Caco-2 (cell line): ENCODE results near the gene CD200R1L. TPM values are rescaled to one million over a fixed set of nuclear protein-coding genes. Genes with fewer than 3 reads are reported as not detected.

ENCODE experiments used
- BruUV-seq: library from RNA; stranded (reverse); fragments of 400-500 nt; replicated peaks from 2 replicates; lab custom pipeline; 2021; lab: Mats Ljungman, UMichigan
- CTCF ChIA-PET: fragments of 300-600 bp; sonication (Branson Sonifier 250); formaldehyde crosslinking; loops from one replicate; lab custom pipeline; 2022; ENCODE audit warnings: antibody characterized with exemption; lab: Charles Lee
- POLR2A ChIA-PET: fragments of 300-600 bp; sonication (Branson Sonifier 250); formaldehyde crosslinking; loops from one replicate; lab custom pipeline; 2022; ENCODE audit warnings: antibody characterized with exemption; lab: Charles Lee
- DNase-seq, 2 experiments: peaks; one replicate each; pipeline versions ENCODE4 v3.0.0 to v3.0.0-alpha.2; 2020 to 2022
- H3K27me3 ChIP-seq: replicated peaks from 2 replicates; pipeline ENCODE4 v1.6.0; 2011; ENCODE audit warnings: low read length; ENCODE audit not compliant: control insufficient read depth, insufficient read depth
- H3K36me3 ChIP-seq: 2 replicates; pipeline ENCODE4 v1.5.1; 2011; ENCODE audit warnings: low read length; ENCODE audit not compliant: control insufficient read depth, insufficient read depth
- H3K4me1 ChIP-seq: fragments of 250-450 bp; sonication (Bioruptor Pico); 2 replicates; pipeline ENCODE4 v1.5.1; 2020; ENCODE audit warnings: mild to moderate bottlenecking
- H3K4me3 ChIP-seq: 2 replicates; pipeline ENCODE4 v1.5.1; 2011; ENCODE audit warnings: low read depth, mild to moderate bottlenecking, control low read depth, low read length
- H3K9me3 ChIP-seq: fragments of 250-450 bp; sonication (Bioruptor Pico); 2 replicates; pipeline ENCODE4 v1.5.1; 2020; ENCODE audit warnings: mild to moderate bottlenecking, moderate library complexity
- H3K27ac Mint-ChIP-seq: one replicate; pipeline ENCODE4 v1.8.0; 2022; ENCODE audit warnings: mixed read lengths; ENCODE audit not compliant: unreplicated experiment
- H3K27me3 Mint-ChIP-seq: one replicate; pipeline ENCODE4 v1.8.0; 2022; ENCODE audit warnings: mixed read lengths; ENCODE audit not compliant: insufficient read depth, unreplicated experiment
- H3K36me3 Mint-ChIP-seq: one replicate; pipeline ENCODE4 v1.8.0; 2022; ENCODE audit warnings: mild to moderate bottlenecking, mixed read lengths; ENCODE audit not compliant: insufficient read depth, unreplicated experiment
- H3K4me1 Mint-ChIP-seq: one replicate; pipeline ENCODE4 v1.8.0; 2022; ENCODE audit warnings: low read depth, mixed read lengths; ENCODE audit not compliant: unreplicated experiment
- H3K4me3 Mint-ChIP-seq: one replicate; pipeline ENCODE4 v1.8.0; 2022; ENCODE audit warnings: mild to moderate bottlenecking, moderate library complexity, mixed read lengths; ENCODE audit not compliant: unreplicated experiment
- H3K9me3 Mint-ChIP-seq: one replicate; pipeline ENCODE4 v1.8.0; 2022; ENCODE audit warnings: mixed read lengths; ENCODE audit not compliant: unreplicated experiment
- intact Hi-C: fragments of 100-400 bp; cut with micrococcal nuclease; formaldehyde crosslinking; loops from one replicate; pipeline ENCODE4 v1.10.0; 2022; ENCODE audit not compliant: unreplicated experiment
- total RNA-seq: library from RNA; stranded (reverse); gene quantifications from 2 replicates; pipeline ENCODE4 v1.2.3, GENCODE V29; 2022
- TF ChIP-seq, protein P1 (sequence below), 2 experiments: fragments of 200-600 bp in 1 of 2; IDR thresholded peaks; 1 replicate in 1 of 2; 2 replicates in 1 of 2; pipeline versions ENCODE4 v1.5.1 to v1.8.0; 2011 to 2022; ENCODE audit warnings: antibody characterized with exemption in 1 of 2, control low read depth in 1 of 2, inconsistent platforms in 1 of 2, low read depth in 1 of 2, low read length in 1 of 2, mild to moderate bottlenecking in 1 of 2, moderate library complexity in 1 of 2; ENCODE audit not compliant: insufficient read depth in 1 of 2, severe bottlenecking in 1 of 2, unreplicated experiment in 1 of 2

The CD200R1L gene
- total RNA-seq, 1 experiment from 2014 or later: not detected

- H3K9me3 Mint-ChIP-seq: no peaks in the 10 kb centered on the region
- Histone ChIP-seq H3K36me3 (no peaks in the 10 kb centered on the region), H3K9me3 (no peaks in the 10 kb centered on the region), H3K4me3 (no peak overlapping the region), H3K4me1 (no peaks in the 10 kb centered on the region), H3K27me3 (no peaks in the 10 kb centered on the region)
- H3K4me1 Mint-ChIP-seq: no peaks in the 10 kb centered on the region
- intact Hi-C loops: no loop called here
- H3K27ac Mint-ChIP-seq: no peak overlapping the region
- ChIA-PET POLR2A (no interaction called here), CTCF (no interaction called here)
- TF ChIP-seq, protein P1, sequence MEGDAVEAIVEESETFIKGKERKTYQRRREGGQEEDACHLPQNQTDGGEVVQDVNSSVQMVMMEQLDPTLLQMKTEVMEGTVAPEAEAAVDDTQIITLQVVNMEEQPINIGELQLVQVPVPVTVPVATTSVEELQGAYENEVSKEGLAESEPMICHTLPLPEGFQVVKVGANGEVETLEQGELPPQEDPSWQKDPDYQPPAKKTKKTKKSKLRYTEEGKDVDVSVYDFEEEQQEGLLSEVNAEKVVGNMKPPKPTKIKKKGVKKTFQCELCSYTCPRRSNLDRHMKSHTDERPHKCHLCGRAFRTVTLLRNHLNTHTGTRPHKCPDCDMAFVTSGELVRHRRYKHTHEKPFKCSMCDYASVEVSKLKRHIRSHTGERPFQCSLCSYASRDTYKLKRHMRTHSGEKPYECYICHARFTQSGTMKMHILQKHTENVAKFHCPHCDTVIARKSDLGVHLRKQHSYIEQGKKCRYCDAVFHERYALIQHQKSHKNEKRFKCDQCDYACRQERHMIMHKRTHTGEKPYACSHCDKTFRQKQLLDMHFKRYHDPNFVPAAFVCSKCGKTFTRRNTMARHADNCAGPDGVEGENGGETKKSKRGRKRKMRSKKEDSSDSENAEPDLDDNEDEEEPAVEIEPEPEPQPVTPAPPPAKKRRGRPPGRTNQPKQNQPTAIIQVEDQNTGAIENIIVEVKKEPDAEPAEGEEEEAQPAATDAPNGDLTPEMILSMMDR (IDR thresholded peaks at IDR 0.05; ENCODE audit: insufficient read depth in 1 of 2, low read depth in 1 of 2, low read length in 1 of 2, severe bottlenecking in 1 of 2, unreplicated experiment in 1 of 2): no peak
- BruUV-seq: no TSS peak
- no peak overlapping the region for H3K4me3 Mint-ChIP-seq
- H3K27me3 Mint-ChIP-seq: no peaks in the 10 kb centered on the region
- DNase-seq: no peak
- no peaks in the 10 kb centered on the region for H3K36me3 Mint-ChIP-seq
These were observed 39.0 kb downstream of the CD200R1L start for GRCh38 chr3:112807685-112808084.

- Histone ChIP-seq H3K27me3 (no peaks in the 10 kb centered on the region), H3K4me1 (no peaks in the 10 kb centered on the region), H3K4me3 (no peak overlapping the region), H3K36me3 (no peaks in the 10 kb centered on the region), H3K9me3 (no peaks in the 10 kb centered on the region)
- no TSS peak for BruUV-seq
- Mint-ChIP-seq H3K27ac (no peak overlapping the region), H3K9me3 (no peaks in the 10 kb centered on the region), H3K36me3 (no peaks in the 10 kb centered on the region), H3K4me1 (no peaks in the 10 kb centered on the region), H3K27me3 (no peaks in the 10 kb centered on the region), H3K4me3 (no peak overlapping the region)
- DNase-seq: no peak
- ChIA-PET POLR2A (no interaction called here), CTCF (no interaction called here)
- TF ChIP-seq, protein P1 (IDR thresholded peaks at IDR 0.05; ENCODE audit: insufficient read depth in 1 of 2, low read depth in 1 of 2, low read length in 1 of 2, severe bottlenecking in 1 of 2, unreplicated experiment in 1 of 2): no peak
- intact Hi-C loops: no loop called here
These were observed 39.8 kb downstream of the CD200R1L start for GRCh38 chr3:112806903-112807302.

GRCh38 chr3:112805126-112805525, 41.5 kb downstream of the CD200R1L start:
- Histone ChIP-seq H3K27me3 (no peaks in the 10 kb centered on the region), H3K9me3 (no peaks in the 10 kb centered on the region), H3K36me3 (no peaks in the 10 kb centered on the region), H3K4me1 (no peaks in the 10 kb centered on the region), H3K4me3 (no peak overlapping the region)
- H3K27me3 Mint-ChIP-seq: no peaks in the 10 kb centered on the region
- no peak overlapping the region for H3K4me3 Mint-ChIP-seq
- TF ChIP-seq, protein P1 (IDR thresholded peaks at IDR 0.05; ENCODE audit: insufficient read depth in 1 of 2, low read depth in 1 of 2, low read length in 1 of 2, severe bottlenecking in 1 of 2, unreplicated experiment in 1 of 2): no peak
- ChIA-PET CTCF (no interaction called here), POLR2A (no interaction called here)
- H3K9me3 Mint-ChIP-seq: no peaks in the 10 kb centered on the region
- no peaks in the 10 kb centered on the region for H3K4me1 Mint-ChIP-seq
- no peak overlapping the region for H3K27ac Mint-ChIP-seq
- intact Hi-C loops: no loop called here
- no peaks in the 10 kb centered on the region for H3K36me3 Mint-ChIP-seq
- DNase-seq: no peak
- BruUV-seq: no TSS peak
